HPDE6-E6E7 (cell line): ENCODE data around the gene ARFIP1.
"Not testable (repeated sequence)": the region's sequence is repeated elsewhere in the genome, so short reads cannot be mapped to it uniquely, and the experiment has no call there.

Experiments
- DNase-seq: peaks from one replicate; pipeline ENCODE4 v3.0.0; 2011; ENCODE audit warnings: missing footprints; ENCODE audit errors: extremely low spot score

The ARFIP1 gene

GRCh38 chr4:152785639-152786615 lies 6.2 kb downstream of the ARFIP1 start:
- DNase-seq = no peak

DNA sequence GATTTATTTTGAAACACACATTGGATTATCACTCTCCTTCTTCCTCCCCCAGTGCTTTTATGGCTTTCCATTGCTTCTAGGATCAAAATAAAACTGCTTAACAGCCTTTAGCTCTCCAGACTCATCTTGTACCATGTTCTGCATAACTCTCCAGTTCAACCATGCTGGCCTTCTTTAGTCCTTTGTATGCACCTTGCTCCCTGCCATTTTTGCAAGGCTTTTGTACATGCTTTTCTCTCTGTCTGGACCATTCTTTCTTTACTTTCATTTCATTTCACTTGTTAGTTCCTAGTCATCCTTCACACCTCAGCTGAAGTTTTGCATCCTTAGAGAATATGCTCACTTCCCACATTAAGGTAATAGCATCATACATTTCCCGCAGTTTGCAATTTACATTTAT lies 6.9 kb downstream of the ARFIP1 start:
- no peak for DNase-seq

- no peak for DNase-seq
Measured at GRCh38 chr4:152795891-152796290, 16.1 kb downstream of the ARFIP1 start.

GRCh38 chr4:152803541-152803940 lies 23.8 kb downstream of the ARFIP1 start:
- no peak for DNase-seq

DNA sequence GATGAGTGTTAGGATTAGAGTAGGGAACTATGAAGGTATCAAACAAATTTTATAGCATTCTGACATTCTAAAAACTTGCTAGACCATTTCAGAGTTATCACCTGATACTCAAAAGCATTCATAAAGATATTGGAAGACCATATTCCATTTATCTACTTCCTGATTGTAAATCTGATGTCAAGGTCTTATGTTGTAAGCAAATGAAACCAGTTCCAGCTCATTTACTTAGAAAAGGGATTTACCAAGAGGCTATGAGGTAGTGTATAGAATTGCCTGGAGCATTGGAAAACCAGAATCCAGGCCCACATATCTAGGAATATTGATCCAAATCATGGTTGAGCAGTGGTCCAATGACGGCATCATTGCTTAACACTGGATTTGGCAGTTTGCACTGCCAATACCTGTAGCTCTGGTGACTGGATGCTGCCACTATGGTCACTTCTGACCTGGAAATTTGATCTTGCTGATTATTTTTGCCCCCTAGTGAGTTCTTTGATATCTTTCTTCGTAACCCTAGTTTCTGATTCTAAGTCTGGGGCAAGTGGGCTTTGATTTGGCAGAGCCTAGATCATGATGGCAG lies 25.4 kb downstream of the ARFIP1 start:
- no peak for DNase-seq

GRCh38 chr4:152805818-152806217 lies 26.1 kb downstream of the ARFIP1 start:
- no peak for DNase-seq

DNA sequence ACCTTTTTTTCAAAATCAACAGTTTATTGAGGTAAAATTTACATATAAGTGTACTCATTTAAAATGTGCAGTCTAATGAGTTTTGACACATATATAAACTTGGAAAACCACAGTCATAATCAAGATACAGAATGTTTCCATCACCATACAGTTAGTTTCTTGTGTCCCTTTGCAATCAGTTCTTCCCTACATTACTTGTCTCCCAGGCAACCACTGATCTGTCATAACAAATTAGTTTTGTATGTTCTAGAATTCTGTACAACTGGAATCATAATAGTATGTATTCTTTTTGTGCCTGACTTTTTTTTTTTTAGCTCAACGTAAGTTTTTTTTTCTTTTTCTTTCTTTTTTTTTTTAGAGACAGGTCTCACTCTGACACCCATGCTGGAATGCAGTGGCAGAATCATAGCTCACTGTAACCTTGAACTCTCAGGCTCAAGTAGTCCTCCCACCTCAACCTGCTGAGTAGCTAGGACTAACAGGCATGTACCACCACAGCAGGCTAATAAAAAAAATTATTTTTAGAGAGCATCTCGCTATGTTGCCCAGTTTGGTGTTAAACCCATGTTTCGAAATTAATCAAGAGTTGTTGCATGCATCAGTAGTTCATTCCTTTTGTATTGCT lies 26.9 kb downstream of the ARFIP1 start:
- no peak for DNase-seq

DNA sequence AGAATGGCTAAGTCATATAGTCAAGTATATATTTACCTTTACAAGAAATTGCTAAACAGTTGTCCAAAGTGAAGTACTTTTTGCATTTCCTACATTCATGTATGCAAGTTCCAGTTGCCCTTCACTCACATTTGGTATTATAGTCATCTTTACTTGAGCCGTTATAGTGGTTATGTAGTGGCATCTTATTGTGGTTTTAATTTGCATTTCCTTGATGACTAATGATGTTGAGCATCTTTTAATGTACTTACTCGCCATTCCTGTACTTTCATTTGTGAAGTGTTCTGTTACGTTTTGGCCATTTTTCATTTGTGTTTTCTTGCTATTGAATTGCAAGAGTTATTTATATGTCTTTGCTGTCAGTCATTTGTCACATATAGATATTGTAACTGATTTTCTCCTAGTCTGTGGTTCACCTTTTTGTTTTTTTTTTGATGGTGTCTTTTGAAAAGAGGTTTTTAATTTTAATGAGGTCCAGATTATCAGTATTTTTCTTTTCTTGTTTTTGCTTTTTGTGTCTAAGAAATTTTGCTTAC lies 27.6 kb downstream of the ARFIP1 start:
- no peak for DNase-seq

GRCh38 chr4:152808670-152809069 lies 28.9 kb downstream of the ARFIP1 start:
- no peak for DNase-seq

GRCh38 chr4:152810715-152811287 lies 31.0 kb downstream of the ARFIP1 start:
- no peak for DNase-seq

DNA sequence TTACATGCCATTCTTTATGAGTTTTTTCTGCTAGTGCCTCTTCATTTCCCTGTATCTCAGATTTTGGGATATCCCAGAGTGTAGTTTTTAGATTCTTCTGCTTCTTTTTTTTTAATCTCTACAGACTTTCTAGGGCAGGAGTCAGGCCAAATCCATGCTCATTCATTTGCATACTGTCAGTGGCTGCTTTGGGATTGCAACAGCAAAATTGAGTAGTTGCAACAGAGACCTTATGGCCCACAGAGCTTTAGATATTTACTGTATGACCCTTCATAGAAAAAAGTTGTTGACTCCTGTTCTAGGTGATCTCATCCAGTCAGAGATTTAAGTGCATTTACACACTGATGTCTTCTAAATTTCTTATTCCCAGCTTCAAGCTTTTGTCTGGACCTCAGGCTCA lies 35.3 kb downstream of the ARFIP1 start:
- DNase-seq = no peak

DNA sequence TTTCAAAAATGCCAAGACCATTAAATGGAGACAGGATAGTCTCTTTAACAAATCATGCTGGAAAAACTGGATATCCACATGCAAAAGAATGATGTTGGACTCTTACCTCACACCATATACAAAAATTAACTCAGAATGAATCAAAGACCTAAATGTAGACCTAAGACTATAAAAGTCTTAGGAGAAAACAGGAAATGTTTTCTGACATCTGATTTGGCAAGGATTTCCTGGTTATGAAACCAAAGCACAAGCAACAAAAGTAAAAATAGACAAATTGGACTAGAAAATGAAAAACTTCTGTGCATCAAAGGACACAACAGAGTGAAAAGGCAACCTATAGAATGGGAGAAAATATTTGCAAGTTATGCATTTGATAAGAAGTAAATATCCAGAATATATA lies 37.6 kb downstream of the ARFIP1 start:
- no peak for DNase-seq

- no peak for DNase-seq
Measured at GRCh38 chr4:152819026-152819645, 39.4 kb downstream of the ARFIP1 start.

DNA sequence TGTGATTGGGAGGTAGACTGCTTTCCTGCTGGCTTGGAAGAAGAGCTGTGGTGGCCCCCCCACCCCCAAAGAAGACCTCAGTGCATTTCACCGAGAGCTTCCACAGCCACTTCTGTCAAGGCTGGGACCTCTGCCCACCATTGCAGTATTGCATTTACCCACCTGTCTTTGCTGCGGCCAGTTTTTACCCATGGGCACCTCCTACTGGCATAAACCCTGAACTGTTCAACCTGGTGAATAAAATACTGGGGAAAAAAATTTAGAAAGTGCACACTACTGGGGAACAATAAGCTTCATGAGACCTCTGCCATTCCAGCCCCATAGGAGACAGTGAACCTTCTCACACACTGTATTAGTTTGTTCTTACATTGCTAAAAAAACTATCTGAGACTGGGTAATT lies 40.3 kb downstream of the ARFIP1 start:
- DNase-seq = no peak

- no peak for DNase-seq
Measured at GRCh38 chr4:152822323-152822722, 42.6 kb downstream of the ARFIP1 start.

GRCh38 chr4:152824561-152824960 lies 44.8 kb downstream of the ARFIP1 start:
- DNase-seq = no peak

DNA sequence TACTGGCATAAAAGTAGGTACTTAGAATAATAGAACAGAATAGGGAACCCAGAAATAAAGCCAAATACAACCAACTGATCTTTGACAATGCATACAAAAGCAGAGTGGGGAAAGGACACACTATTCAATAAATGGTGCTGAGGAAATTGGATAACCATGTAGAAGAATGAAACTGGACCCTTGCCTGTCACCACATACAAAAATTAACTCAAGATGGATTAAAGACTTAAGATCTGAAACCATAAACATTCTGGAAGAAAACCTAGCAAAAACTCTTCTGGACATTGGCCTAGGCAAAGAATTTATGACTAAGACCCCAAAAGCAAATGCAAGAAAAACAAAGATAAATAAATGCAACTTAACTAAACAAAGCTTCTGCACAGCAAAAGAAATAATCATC lies 45.6 kb downstream of the ARFIP1 start:
- DNase-seq = no peak

- no peak for DNase-seq
Measured at GRCh38 chr4:152828122-152828521, 48.4 kb downstream of the ARFIP1 start.

DNA sequence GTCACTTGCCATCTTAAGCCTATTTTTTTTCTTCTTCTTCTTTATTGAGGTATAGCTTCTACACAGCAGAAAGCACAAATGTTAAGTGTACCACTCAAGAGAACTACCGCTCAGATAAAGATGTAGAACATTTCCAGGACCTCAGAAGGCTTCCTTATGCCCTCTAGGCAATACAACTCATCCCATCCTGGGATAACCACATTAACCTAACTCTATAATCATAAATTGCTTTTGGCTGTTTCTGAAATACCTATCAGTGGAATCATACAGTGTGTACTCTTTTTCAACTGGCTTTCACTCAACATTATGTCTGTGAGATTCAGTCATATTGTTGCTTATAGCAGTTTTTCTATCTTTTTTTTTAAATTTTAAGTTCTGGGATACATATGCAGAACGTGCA lies 51.7 kb downstream of the ARFIP1 start:
- no peak for DNase-seq

GRCh38 chr4:152836936-152837335 lies 57.2 kb downstream of the ARFIP1 start:
- DNase-seq = no peak

- not testable (repeated sequence) for DNase-seq
Measured at GRCh38 chr4:152839729-152840128, 60.0 kb downstream of the ARFIP1 start.
